ENCODE results near the gene SPECC1. TPM values are rescaled to one million over a fixed set of nuclear protein-coding genes. Genes with fewer than 3 reads are reported as not detected.
"Not testable (repeated sequence)": the region's sequence is repeated elsewhere in the genome, so short reads cannot be mapped to it uniquely, and the experiment has no call there.

SPECC1 gene
- polyA plus RNA-seq, 3 donors, result 36.0 to 58.4 (median 50.5) TPM

DNA sequence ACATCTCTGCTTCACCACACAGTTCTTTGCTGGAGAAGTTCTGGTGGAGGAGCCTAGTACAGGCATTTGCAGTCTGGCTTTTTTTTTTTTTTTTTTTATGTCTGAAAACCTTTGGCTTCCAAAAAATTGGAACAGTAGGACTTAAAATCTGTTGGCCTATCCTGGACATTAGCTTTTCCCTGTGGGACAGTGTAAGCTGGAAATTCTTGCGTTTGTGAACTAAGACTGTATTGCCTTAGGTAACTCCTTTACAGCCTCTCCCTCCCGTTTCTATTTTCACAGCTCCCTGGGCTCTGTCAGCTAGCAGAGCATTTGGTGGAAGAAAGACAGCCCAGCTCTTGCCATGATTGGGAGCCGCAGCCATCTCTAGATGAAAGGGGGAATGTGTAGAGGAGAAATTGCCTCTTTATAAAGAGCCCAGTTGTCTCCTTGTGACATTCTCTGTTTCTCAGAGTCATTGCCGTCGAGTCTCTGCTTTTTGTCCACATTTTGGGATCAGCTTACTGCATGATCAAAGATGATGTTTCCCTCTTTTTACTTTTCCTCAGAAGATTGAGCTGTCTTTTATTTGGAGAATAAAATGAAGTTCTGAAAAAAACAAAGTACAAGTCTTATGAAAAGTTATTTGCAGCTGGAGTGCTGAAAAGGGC is 227.5 kb downstream of the SPECC1 start:
- Histone ChIP-seq H4K20me1 (ENCODE audit: insufficient read depth, low read length) (peaks cover 15% of the 10 kb centered on the region), H3K36me3 (replicated peaks in 1 of 2; ENCODE audit: control insufficient read depth in 1 of 2, insufficient read depth in 2 of 2, low read length in 2 of 2) (peaks cover 76 to 93% of the 10 kb centered on the region in 2 donors), H3K27ac (ENCODE audit: low read depth in 1 of 2, low read length in 2 of 2) (no peak overlapping the region), H3K4me2 (replicated peaks; ENCODE audit: extremely low read depth, low read length, poor library complexity, severe bottlenecking) (no peak overlapping the region), H3K4me1 (ENCODE audit: control insufficient read depth in 1 of 2, insufficient read depth in 2 of 2, low read length in 2 of 2) (no peaks in the 10 kb centered on the region), H3K27me3 (ENCODE audit: control insufficient read depth in 2 of 2, insufficient read depth in 2 of 2, low read length in 2 of 2) (no peaks in the 10 kb centered on the region), H3K4me3 (replicated peaks in 1 of 3; ENCODE audit: low read depth in 2 of 3, low read length in 3 of 3) (no peak overlapping the region), H2AFZ (ENCODE audit: insufficient read depth, low read depth, low read length, poor library complexity, severe bottlenecking) (no peak overlapping the region), H3K9ac (ENCODE audit: insufficient read depth, low read length, poor library complexity, severe bottlenecking) (no peak overlapping the region), H3K79me2 (ENCODE audit: insufficient read depth, low read length) (no peaks in the 10 kb centered on the region), H3K9me3 (replicated peaks in 1 of 2; ENCODE audit: control insufficient read depth in 1 of 2, insufficient read depth in 1 of 2, low read length in 2 of 2) (no peaks in the 10 kb centered on the region)
- no peak for DNase-seq
- no CpG with 5 or more reads among the region's 5 CpGs for WGBS (ENCODE audit: insufficient coverage)
- Mint-ChIP-seq H3K36me3 (peaks cover 72 to 83% of the 10 kb centered on the region in 2 donors), H3K4me1 (no peaks in the 10 kb centered on the region), H3K9me3 (no peaks in the 10 kb centered on the region), H3K4me3 (no peak overlapping the region), H3K27ac (peak overlapping the region in 4 of 7 donors; percentile 31 to 49 (median 40)), H3K27me3 (ENCODE audit: low read depth in 3 of 3) (no peaks in the 10 kb centered on the region)
- intact Hi-C loops (cut with micrococcal nuclease), result no loop called here
- TF ChIP-seq, protein P1, sequence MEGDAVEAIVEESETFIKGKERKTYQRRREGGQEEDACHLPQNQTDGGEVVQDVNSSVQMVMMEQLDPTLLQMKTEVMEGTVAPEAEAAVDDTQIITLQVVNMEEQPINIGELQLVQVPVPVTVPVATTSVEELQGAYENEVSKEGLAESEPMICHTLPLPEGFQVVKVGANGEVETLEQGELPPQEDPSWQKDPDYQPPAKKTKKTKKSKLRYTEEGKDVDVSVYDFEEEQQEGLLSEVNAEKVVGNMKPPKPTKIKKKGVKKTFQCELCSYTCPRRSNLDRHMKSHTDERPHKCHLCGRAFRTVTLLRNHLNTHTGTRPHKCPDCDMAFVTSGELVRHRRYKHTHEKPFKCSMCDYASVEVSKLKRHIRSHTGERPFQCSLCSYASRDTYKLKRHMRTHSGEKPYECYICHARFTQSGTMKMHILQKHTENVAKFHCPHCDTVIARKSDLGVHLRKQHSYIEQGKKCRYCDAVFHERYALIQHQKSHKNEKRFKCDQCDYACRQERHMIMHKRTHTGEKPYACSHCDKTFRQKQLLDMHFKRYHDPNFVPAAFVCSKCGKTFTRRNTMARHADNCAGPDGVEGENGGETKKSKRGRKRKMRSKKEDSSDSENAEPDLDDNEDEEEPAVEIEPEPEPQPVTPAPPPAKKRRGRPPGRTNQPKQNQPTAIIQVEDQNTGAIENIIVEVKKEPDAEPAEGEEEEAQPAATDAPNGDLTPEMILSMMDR (IDR thresholded peaks at IDR 0.05), result no peak

DNA sequence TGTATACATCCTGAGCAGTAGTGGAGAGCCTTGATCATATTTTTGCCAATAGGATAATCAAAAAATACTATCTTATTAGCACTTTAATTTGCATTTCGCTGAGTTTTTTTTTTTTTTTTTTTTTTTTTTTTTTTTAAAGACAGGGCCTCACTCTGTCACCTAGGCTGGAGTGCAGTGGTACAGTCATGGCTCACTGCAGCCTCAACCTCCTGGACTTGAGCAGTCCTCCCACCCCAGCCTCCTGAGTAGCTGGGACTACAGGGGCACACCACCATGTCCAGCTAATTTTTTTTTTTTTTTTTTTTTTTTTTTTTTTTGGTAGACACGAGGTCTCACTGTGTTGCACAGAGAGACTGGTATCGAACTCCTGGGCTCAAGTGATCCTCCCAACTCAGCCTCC is 230.6 kb downstream of the SPECC1 start:
- H3K36me3 ChIP-seq (replicated peaks in 1 of 2; ENCODE audit: control insufficient read depth in 1 of 2, insufficient read depth in 2 of 2, low read length in 2 of 2), result peaks cover 52 to 90% of the 10 kb centered on the region in 2 donors
- H3K4me3 ChIP-seq (replicated peaks in 1 of 3; ENCODE audit: low read depth in 2 of 3, low read length in 3 of 3); intact Hi-C loops (cut with micrococcal nuclease); H3K9me3 ChIP-seq (replicated peaks in 1 of 2; ENCODE audit: control insufficient read depth in 1 of 2, insufficient read depth in 1 of 2, low read length in 2 of 2); H3K9me3 Mint-ChIP-seq; H3K27me3 Mint-ChIP-seq (ENCODE audit: low read depth in 3 of 3); H3K27ac ChIP-seq (ENCODE audit: low read depth in 1 of 2, low read length in 2 of 2); H3K79me2 ChIP-seq (ENCODE audit: insufficient read depth, low read length); H3K4me1 ChIP-seq (ENCODE audit: control insufficient read depth in 1 of 2, insufficient read depth in 2 of 2, low read length in 2 of 2); H3K27me3 ChIP-seq (ENCODE audit: control insufficient read depth in 2 of 2, insufficient read depth in 2 of 2, low read length in 2 of 2); H3K9ac ChIP-seq (ENCODE audit: insufficient read depth, low read length, poor library complexity, severe bottlenecking); H3K4me2 ChIP-seq (replicated peaks; ENCODE audit: extremely low read depth, low read length, poor library complexity, severe bottlenecking); H2AFZ ChIP-seq (ENCODE audit: insufficient read depth, low read depth, low read length, poor library complexity, severe bottlenecking); DNase-seq; H3K27ac Mint-ChIP-seq; H4K20me1 ChIP-seq (ENCODE audit: insufficient read depth, low read length); H3K4me1 Mint-ChIP-seq; H3K4me3 Mint-ChIP-seq: not testable (repeated sequence)
- H3K36me3 Mint-ChIP-seq, result peaks cover 49 to 66% of the 10 kb centered on the region in 2 donors
- WGBS (ENCODE audit: insufficient coverage), result no CpG with 5 or more reads among the region's 3 CpGs
